ENCODE data around the gene TMEM132C.

The TMEM132C gene

GRCh38 chr12:128712622-128713021, 445.7 kb downstream of the TMEM132C start:
- no peak for DNase-seq (ENCODE audit: low read depth)

DNA sequence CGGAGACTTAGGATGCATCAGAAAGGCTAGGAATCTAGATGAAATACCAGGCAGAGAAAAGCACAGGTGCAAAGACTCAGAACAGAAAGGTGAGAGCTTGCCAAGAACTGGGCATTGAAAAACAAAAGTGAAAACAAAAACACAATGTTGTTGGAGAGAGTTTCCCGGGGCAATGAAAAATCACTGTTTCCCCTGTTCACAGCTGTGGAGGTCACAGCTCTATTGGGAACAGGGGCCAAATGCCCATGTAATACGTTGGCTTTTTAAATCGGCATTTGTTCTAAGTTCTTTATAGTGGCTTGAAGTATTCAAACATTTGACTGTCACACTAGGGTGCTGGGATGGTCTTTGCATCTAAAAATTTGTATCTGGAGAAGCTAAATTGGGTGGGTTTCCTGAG, 448.5 kb downstream of the TMEM132C start:
- no peak for DNase-seq (ENCODE audit: low read depth)

GRCh38 chr12:128724468-128725046, 457.6 kb downstream of the TMEM132C start:
- no peak for DNase-seq (ENCODE audit: low read depth)

DNA sequence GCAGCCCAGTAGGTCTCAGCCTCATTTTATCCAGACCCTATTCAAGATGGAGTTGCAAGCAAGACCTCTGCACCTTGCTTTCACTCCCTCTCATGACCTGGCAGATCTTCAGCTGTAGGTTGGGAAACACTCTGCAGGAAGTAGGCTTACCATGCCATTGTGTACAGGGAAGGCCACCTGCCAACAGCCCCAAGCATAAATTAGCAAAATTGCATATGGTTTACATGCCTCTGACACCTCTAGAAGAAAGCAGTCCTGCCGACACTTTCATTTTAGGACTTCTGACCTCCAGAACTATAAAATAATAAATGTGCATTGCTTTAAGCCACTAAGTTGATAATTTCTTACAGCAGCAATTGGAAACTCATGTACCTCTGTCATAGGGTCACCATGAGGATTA, 459.9 kb downstream of the TMEM132C start:
- DNase-seq (ENCODE audit: low read depth) = no peak

DNA sequence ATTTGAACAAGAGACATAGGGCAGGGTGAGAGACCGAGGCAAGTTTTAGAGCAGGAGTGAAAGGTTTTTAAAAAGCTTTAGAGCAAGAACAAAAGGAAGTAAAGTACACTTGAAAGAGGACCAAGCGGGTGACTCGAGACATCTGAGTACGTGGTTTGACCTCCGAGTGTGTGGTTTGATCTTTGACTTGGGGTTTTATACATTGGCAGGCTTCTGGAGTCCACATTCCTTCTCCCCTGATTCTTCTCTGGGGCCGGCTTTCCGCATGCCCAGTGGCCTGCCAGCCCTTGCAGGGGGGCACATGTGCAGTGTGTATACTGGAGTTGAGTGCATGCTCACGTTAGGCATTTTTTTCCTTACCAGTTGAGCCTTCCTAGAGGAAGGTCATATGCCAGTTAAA, 460.5 kb downstream of the TMEM132C start:
- no peak for DNase-seq (ENCODE audit: low read depth)

DNA sequence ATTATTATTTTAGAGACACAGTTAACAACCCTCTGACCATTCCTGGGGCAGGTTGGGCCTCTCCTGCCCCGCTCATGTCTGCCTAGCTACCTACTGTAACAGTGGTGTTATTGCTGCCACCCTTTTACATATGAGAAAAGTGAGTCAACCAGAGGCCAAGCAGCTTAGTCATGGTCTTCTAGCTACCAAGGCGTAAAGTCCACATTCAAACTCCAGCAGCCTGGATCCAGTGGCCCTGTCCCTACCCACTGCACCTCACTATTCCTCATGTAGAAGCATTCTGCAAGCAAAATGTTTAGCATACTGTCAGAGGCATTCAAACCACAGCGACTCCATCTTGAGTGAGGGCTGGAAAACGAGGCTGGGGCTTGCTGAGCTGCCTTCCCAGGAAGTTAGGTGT, 461.0 kb downstream of the TMEM132C start:
- DNase-seq (ENCODE audit: low read depth) = no peak

DNA sequence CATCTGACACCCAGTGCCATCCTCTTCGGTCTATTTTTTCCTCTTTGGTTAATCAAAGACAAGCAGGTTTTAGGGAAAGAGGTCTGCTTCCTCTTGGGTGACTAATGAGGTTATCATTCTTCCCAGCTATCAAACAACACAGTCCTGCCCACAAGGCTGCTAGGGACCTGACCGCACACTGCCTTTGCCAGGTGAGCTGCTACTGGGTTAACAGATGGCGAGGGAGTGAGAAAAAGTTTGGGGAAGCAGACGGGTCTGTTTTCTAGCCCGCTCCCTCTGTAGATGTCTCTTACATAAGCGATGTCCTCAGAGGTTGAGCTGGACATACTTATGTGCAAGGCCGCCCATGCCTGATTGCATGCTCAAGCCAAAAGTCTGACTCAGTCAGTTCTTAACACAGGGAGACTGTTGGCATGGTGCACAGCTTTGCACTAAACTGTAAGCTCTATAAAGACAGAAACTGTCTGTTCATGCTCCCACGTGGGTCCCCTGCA, 462.7 kb downstream of the TMEM132C start:
- DNase-seq (ENCODE audit: low read depth) = no peak

- DNase-seq (ENCODE audit: low read depth) = no peak
Observed at GRCh38 chr12:128734371-128734770, 467.4 kb downstream of the TMEM132C start.

DNA sequence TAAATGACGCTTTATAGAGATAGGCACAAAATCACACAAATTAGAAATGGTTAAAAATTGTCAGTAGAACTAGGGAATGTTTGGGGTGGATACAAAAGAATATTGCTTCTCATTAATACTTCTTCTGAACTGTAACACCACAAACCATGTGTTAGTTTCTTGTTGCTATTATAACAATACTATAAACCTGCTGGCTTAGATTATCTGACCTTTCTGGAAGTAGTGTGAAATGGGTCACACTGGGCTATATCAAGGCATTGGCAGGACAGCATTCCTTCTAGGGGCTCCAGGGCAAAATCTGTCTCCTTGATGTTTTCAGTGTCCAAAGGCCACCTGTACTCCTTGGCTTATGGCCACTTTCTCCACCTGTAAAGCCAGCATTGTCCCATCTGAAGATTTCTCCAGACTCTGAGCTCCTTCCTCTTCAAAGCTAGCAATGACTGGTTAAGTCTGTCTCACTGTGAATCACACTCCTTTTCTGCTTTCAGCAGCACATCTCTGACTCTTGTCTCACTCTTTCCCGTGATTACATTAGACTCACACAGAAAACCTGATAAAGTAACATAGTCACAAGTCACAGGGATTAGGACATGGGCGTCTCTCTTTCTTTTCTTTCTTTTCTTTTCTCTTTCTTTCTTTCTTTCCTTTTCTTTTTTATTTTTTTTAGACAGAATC, 470.5 kb downstream of the TMEM132C start:
- no peak for DNase-seq (ENCODE audit: low read depth)

- no peak for DNase-seq (ENCODE audit: low read depth)
Observed at GRCh38 chr12:128743916-128744315, 476.9 kb downstream of the TMEM132C start.

GRCh38 chr12:128745772-128746689, 479.1 kb downstream of the TMEM132C start:
- DNase-seq (ENCODE audit: low read depth) = no peak

DNA sequence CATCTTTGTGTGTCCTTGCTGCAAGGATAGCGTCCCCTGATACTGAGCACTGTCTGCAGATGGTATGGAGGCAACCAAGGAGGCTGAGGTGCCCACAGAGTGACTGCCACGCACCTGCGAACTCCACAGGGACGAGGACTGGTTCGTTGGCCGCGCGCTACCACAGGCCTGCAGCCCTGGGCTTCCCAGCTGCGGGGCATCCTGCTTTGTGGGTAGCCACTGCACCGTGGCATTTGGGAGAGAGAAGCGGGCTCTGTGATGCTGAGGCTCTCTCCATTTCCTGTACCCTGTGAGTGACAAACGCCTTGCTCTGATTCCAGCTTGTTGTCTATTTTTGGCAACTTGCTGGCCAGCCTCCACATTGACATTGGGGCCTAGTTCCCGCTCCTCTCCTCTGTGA, 480.5 kb downstream of the TMEM132C start:
- DNase-seq (ENCODE audit: low read depth) = no peak

GRCh38 chr12:128752386-128752785, 485.4 kb downstream of the TMEM132C start:
- DNase-seq (ENCODE audit: low read depth) = no peak

- no peak for DNase-seq (ENCODE audit: low read depth)
Observed at GRCh38 chr12:128753438-128753837, 486.5 kb downstream of the TMEM132C start.

DNA sequence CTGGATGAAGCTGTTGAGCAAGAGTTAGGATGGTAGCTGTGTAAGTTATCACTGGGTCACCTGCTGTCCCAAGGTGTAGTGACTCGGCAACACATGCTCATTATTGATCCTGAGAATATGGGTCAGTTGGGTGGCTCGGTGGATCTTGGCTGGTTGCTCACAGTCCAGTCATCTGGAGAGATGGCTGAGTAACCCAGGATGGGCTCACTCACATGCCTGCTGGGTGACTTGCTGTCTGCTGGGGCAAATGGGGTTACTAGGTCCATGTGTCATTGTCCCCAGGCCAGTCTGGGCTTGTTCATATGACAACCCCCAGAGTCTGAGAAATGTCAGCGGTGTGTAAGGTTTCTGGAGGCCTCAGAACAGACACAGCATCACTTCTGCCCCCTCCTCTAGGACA, 487.3 kb downstream of the TMEM132C start:
- DNase-seq (ENCODE audit: low read depth) = no peak

- no peak for DNase-seq (ENCODE audit: low read depth)
Observed at GRCh38 chr12:128755566-128755965, 488.6 kb downstream of the TMEM132C start.

All from stimulated activated CD8-positive, alpha-beta memory T cell treated with anti-CD3 and anti-CD28 coated beads, Interleukin-15, amount 100 ng/mL, for 1 hour (primary cell).